Upper lobe of right lung (tissue), 1 donor: ENCODE data around the gene CADM1. TPM values are rescaled to one million over a fixed set of nuclear protein-coding genes. Genes with fewer than 3 reads are reported as not detected.
A peak's percentile ranks its signal among the peaks of the same experiment; 100 is the strongest.

Experiments
- ATAC-seq: fragments of 200-7000 bp; cut with Tn5 transposase; one replicate; pipeline ENCODE4 v1.9.1; 2020; ENCODE audit warnings: mild to moderate bottlenecking, moderate library complexity
- DNase-seq: peaks from one replicate; pipeline ENCODE4 v3.0.0-alpha.2; 2020
- H3K27ac ChIP-seq: fragments of 200-600 bp; one replicate; pipeline ENCODE4 v1.8.0; 2022
- H3K27me3 ChIP-seq: fragments of 200-600 bp; one replicate; pipeline ENCODE4 v1.8.0; 2022; ENCODE audit warnings: mild to moderate bottlenecking
- H3K36me3 ChIP-seq: fragments of 200-600 bp; one replicate; pipeline ENCODE4 v1.8.0; 2022
- H3K4me1 ChIP-seq: fragments of 200-600 bp; one replicate; pipeline ENCODE4 v1.8.0; 2022
- H3K4me3 ChIP-seq: fragments of 200-600 bp; one replicate; pipeline ENCODE4 v1.8.0; 2022; ENCODE audit warnings: mild to moderate bottlenecking
- H3K9me3 ChIP-seq: fragments of 200-600 bp; one replicate; pipeline ENCODE4 v1.8.0; 2022
- CTCF ChIP-seq: fragments of 200-600 bp; IDR thresholded peaks from one replicate; pipeline ENCODE4 v1.8.0; 2022; ENCODE audit warnings: antibody characterized with exemption
- intact Hi-C: fragments of 100-400 bp; cut with DNase I; formaldehyde crosslinking; loops from one replicate; pipeline ENCODE4 v1.11.0; 2022
- long read RNA-seq: library from polyadenylated mRNA; unstranded; transcript quantifications from one replicate; pipeline ENCODE4 v2.0.0, GENCODE V29; 2021
- total RNA-seq: library from RNA; stranded (reverse); fragmentation: NEBNext Ultra II Directional; extraction: Animal tissue kit (Norgen Biotek cat#: 25700); gene quantifications from one replicate; pipeline ENCODE4 v1.2.1, GENCODE V29; 2021
- donor health status: DM: no; HTN: yes; CAD: no; lungs with severe emphysema.

Gene CADM1
- 222 TPM for total RNA-seq
- long read RNA-seq, transcript CADM1-222 (10 exons, 1,246 nt): major isoform, 19 of 229 reads
- long read RNA-seq, partial matches to known transcripts: 177 of 229 reads
- long read RNA-seq, other reads (novel, unspliced or antisense): 31 of 229 reads

GRCh38 chr11:115504276-115505158, at the start of gene CADM1:
Gene CADM1 (minus strand): TSS chr11:115504415.
- Histone ChIP-seq H3K9me3 (no peaks in the 10 kb centered on the region), H3K4me3 (peak within 1 kb of the TSS; percentile 71), H3K36me3 (no peaks in the 10 kb centered on the region), H3K4me1 (peaks cover 20% of the 10 kb centered on the region), H3K27me3 (peaks cover 11% of the 10 kb centered on the region), H3K27ac (peak within 1 kb of the TSS; percentile 73)
- DNase-seq (peak; percentile 98), ATAC-seq (peak; percentile 94)
- intact Hi-C loops: no loop called here
- TF ChIP-seq CTCF: peak; percentile 56

GRCh38 chr11:115552773-115553438, 48.7 kb upstream of the CADM1 start:
- intact Hi-C loops: no loop called here
- Histone ChIP-seq H3K27me3 (no peaks in the 10 kb centered on the region), H3K36me3 (no peaks in the 10 kb centered on the region), H3K4me1 (no peaks in the 10 kb centered on the region), H3K9me3 (no peaks in the 10 kb centered on the region), H3K27ac (no peak overlapping the region), H3K4me3 (no peak overlapping the region)
- TF ChIP-seq CTCF: no peak
- DNase-seq: no peak
- no peak for ATAC-seq

- no peaks in the 10 kb centered on the region for H3K4me1 ChIP-seq
- no peaks in the 10 kb centered on the region for H3K36me3 ChIP-seq
- H3K4me3 ChIP-seq: no peak overlapping the region
- DNase-seq (no peak), ATAC-seq (no peak)
- intact Hi-C loops: no loop called here
- no peaks in the 10 kb centered on the region for H3K27me3 ChIP-seq
- TF ChIP-seq CTCF: no peak
- no peak overlapping the region for H3K27ac ChIP-seq
- no peaks in the 10 kb centered on the region for H3K9me3 ChIP-seq
Observed at GRCh38 chr11:115552151-115552772, 48.0 kb upstream of the CADM1 start.

- no peak for TF ChIP-seq CTCF
- Histone ChIP-seq H3K36me3 (no peaks in the 10 kb centered on the region), H3K27ac (no peak overlapping the region), H3K4me1 (no peaks in the 10 kb centered on the region), H3K27me3 (no peaks in the 10 kb centered on the region), H3K9me3 (no peaks in the 10 kb centered on the region), H3K4me3 (no peak overlapping the region)
- DNase-seq (no peak), ATAC-seq (peak; percentile 80)
- intact Hi-C loops: no loop called here
Observed at GRCh38 chr11:115550291-115551059, 46.3 kb upstream of the CADM1 start.

GRCh38 chr11:115548878-115549528, 44.8 kb upstream of the CADM1 start:
- TF ChIP-seq CTCF: no peak
- Histone ChIP-seq H3K36me3 (no peaks in the 10 kb centered on the region), H3K9me3 (no peaks in the 10 kb centered on the region), H3K4me3 (no peak overlapping the region), H3K27me3 (no peaks in the 10 kb centered on the region), H3K27ac (no peak overlapping the region), H3K4me1 (no peaks in the 10 kb centered on the region)
- intact Hi-C loops: no loop called here
- no peak for ATAC-seq
- no peak for DNase-seq
